A673 (cell line): ENCODE results near the gene ACOXL.
"Not testable (repeated sequence)": the region's sequence is repeated elsewhere in the genome, so short reads cannot be mapped to it uniquely, and the experiment has no call there.

Experiments
- EZH2 ChIP-seq: fragments of 200-600 bp; sonication (generic); IDR thresholded peaks from 2 replicates; pipeline ENCODE4 v1.6.1; 2017; ENCODE audit warnings: borderline replicate concordance, low read depth, mild to moderate bottlenecking, mixed read lengths, antibody characterized with exemption, low read length; ENCODE audit not compliant: poor library complexity, severe bottlenecking
- TF ChIP-seq, protein P1 (sequence below): fragments of 300-800, 200-600 bp; sonication (generic); conservative IDR thresholded peaks from 2 replicates; pipeline ENCODE4 v1.5.1; 2017; ENCODE audit warnings: low read depth, mild to moderate bottlenecking, antibody characterized with exemption, low read length, moderate library complexity, mixed read lengths

DNA sequence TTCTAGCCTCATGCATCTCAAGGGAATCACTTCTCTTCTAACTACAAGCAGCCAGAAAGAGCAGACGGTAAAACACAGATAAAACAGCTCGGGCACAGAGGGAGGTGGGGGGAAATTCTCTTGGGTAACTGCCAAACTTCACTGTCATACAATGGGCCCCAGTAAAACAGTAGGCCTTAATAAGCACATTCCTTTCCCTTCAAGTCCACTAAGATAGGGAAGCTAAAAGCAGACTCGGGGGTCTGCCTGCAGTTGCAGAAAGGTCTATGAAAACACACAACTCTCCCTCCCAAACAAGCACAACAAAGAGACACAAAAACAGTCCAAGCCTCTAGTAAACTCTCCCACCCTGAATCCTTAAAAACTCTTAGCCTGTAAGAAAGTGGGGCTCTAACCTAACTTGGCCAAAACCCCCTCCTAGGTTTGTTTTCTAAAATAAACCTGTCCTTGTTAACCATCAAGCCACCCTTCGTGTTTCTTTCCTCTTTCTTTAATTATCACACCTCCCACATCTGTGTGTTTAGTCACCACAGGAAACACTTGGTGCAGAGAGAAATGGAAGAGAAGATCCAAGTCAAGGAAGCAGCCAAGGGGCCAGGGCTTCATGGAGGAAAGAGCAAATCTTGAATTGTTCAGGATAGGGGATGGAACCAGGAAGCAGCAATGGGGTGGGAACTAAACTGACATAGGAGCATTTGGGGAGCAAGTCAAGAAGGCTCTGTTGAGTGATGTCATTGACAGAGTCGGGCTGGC lies 37.1 kb upstream of the ACOXL start:
- TF ChIP-seq, protein P1, sequence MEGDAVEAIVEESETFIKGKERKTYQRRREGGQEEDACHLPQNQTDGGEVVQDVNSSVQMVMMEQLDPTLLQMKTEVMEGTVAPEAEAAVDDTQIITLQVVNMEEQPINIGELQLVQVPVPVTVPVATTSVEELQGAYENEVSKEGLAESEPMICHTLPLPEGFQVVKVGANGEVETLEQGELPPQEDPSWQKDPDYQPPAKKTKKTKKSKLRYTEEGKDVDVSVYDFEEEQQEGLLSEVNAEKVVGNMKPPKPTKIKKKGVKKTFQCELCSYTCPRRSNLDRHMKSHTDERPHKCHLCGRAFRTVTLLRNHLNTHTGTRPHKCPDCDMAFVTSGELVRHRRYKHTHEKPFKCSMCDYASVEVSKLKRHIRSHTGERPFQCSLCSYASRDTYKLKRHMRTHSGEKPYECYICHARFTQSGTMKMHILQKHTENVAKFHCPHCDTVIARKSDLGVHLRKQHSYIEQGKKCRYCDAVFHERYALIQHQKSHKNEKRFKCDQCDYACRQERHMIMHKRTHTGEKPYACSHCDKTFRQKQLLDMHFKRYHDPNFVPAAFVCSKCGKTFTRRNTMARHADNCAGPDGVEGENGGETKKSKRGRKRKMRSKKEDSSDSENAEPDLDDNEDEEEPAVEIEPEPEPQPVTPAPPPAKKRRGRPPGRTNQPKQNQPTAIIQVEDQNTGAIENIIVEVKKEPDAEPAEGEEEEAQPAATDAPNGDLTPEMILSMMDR, result not testable (repeated sequence)
- not testable (repeated sequence) for TF ChIP-seq EZH2
